Adrenal gland (tissue), 12 donors: ENCODE data around the gene PRKCZ. TPM values are rescaled to one million over a fixed set of nuclear protein-coding genes. Genes with fewer than 3 reads are reported as not detected.
A peak's percentile ranks its signal among the peaks of the same experiment; 100 is the strongest.

Source experiments
- DNase-seq, 7 donors: peaks; one replicate each; pipeline ENCODE4 v3.0.0-alpha.2; 2019 to 2020
- H3K27ac ChIP-seq, 5 donors: fragments of 200-600 bp; sonication (generic) in 4 of 5; 1 replicate in 3 of 5; 2 replicates in 2 of 5; pipeline versions ENCODE4 v1.5.1 to v1.8.0; 2016 to 2020; ENCODE audit warnings: mild to moderate bottlenecking in 1 of 5
- H3K27me3 ChIP-seq: fragments of 200-600 bp; 2 replicates; pipeline ENCODE4 v1.8.0; 2021
- H3K36me3 ChIP-seq, 2 donors: fragments of 200-600 bp; replicated peaks in 1 of 2; 1 replicate in 1 of 2; 2 replicates in 1 of 2; pipeline versions ENCODE4 v1.5.1 to v1.8.0; 2018 to 2022
- H3K4me1 ChIP-seq, 2 donors: fragments of 200-600 bp; replicated peaks in 1 of 2; 1 replicate in 1 of 2; 2 replicates in 1 of 2; pipeline versions ENCODE4 v1.5.1 to v1.8.0; 2018 to 2021
- H3K4me3 ChIP-seq, 4 donors: fragments of 200-600 bp; sonication (generic) in 3 of 4; one replicate each; pipeline ENCODE4 v1.5.1; 2016 to 2018
- H3K9me3 ChIP-seq, 3 donors: fragments of 200-600 bp; sonication (generic) in 1 of 3; replicated peaks in 1 of 3; 1 replicate in 2 of 3; 2 replicates in 1 of 3; pipeline versions ENCODE4 v1.5.1 to v1.8.0; 2016 to 2021
- POLR2A ChIP-seq, 2 donors: fragments of 450-650 bp; IDR thresholded peaks; one replicate each; pipeline ENCODE4 v1.6.1; 2017; ENCODE audit warnings: antibody characterized with exemption in 2 of 2, mild to moderate bottlenecking in 2 of 2, moderate library complexity in 1 of 2
- WGBS, 4 donors: extraction: QIAGEN DNeasy Blood & Tissue Kit in 2 of 4; methylation state at CpG; one replicate each; pipeline versions ENCODE4 v1.1.5 to v1.1.7; 2013 to 2017; 5-methylcytosine and 5-hydroxymethylcytosine counted together
- intact Hi-C, 2 donors: fragments of 100-400 bp; cut with DNase I; formaldehyde crosslinking; loops; one replicate each; pipeline versions ENCODE4 v1.14.1 to v1.15.0; 2022 to 2023
- polyA plus RNA-seq, 3 donors: library from polyadenylated mRNA; stranded (reverse); fragments of 200-250 nt in 2 of 3; fragments of 350-450 nt in 1 of 3; fragmentation: Illumina TruSeq in 1 of 3; extraction: RNeasy Lipid Tissue Mini Kit (QIAGEN cat#74804) in 1 of 3; gene quantifications; one replicate each; pipeline ENCODE4 v1.2.3, GENCODE V29; 2013 to 2014
- total RNA-seq, 9 donors: library from RNA; depleted of rRNA in 4 of 9; stranded (reverse); fragments of >200 nt in 4 of 9; fragments of 120-200 nt in 1 of 9; fragmentation: NEBNext Ultra II Directional in 1 of 9; extraction: Animal tissue kit (Norgen Biotek cat#: 25700) in 1 of 9; gene quantifications; one replicate each; pipeline versions ENCODE4 v1.1.0 to v1.2.4, GENCODE V29; 2013 to 2023
- TF ChIP-seq, protein P1 (sequence below), 6 experiments: fragments of 450-650 bp in 4 of 6; fragments of 200-600 bp in 2 of 6; sonication (generic) in 1 of 6; IDR thresholded peaks; 1 replicate in 5 of 6; 2 replicates in 1 of 6; pipeline versions ENCODE4 v1.5.1 to v1.8.0; 2016 to 2021; ENCODE audit warnings: antibody characterized with exemption in 6 of 6, mild to moderate bottlenecking in 2 of 6, moderate library complexity in 1 of 6
- donor health status: healthy with polysubstance abuse.
- donor health status: Bipolar disorder and iron deficiency.
- donor health status: DM: yes; HTN: yes; CAD: no.
- donor health status: DM: no; HTN: no; CAD: no.
- donor health status: DM: no; HTN: no; CAD: no.
- donor health status: DM: yes; HTN: yes; CAD: no.

Gene PRKCZ
- total and polyA plus RNA-seq, 12 donors = 8.2 to 50.5 (median 25.4) TPM

DNA sequence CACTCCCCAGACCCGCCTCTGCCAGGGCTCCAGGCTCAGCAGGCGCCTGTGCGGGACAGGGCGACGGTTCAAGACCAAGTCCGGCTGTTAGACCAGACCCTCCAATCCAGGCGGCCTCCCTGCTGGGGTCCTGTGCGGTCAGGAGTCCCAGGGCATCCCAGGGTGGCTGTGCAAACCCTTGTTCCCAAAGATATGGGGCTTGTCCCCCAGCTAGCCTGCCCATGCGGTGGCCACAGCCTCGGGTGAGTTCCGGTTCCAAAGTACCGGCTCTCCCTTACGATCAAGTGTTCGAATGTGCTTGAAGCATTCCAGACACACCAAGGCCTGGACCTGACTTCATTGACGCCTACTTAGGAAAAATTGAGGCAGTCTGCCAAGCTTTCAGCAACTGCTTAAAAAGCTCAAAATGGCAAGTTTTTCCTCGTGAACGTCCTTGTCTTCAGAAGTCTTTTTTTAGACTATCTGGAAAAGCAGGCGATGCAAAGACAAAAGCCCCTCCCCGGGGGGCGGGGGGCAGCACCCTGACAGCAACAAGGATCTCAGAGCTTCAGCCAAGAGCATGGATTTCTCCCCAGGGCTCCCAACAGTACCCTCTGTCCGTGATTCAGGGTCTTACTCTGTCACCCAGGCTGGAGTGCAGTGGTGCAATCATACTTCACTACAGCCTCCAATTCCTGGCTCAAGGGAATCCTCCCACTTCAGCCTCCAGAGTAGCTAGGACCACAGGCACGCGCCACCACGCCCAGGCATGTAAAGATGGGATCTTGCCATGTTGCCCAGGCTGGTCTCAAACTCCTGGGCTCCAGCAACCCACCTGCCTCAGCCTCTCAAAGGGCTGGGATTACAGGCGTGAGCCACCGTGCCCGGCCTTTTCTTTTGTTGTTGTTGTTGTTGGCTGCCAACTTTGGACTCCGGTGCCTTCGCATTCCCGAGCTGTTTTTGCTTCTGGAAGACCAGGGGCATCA lies 142.1 kb downstream of the PRKCZ start:
- no peak for TF ChIP-seq POLR2A (IDR thresholded peaks at IDR 0.05)
- TF ChIP-seq, protein P1, sequence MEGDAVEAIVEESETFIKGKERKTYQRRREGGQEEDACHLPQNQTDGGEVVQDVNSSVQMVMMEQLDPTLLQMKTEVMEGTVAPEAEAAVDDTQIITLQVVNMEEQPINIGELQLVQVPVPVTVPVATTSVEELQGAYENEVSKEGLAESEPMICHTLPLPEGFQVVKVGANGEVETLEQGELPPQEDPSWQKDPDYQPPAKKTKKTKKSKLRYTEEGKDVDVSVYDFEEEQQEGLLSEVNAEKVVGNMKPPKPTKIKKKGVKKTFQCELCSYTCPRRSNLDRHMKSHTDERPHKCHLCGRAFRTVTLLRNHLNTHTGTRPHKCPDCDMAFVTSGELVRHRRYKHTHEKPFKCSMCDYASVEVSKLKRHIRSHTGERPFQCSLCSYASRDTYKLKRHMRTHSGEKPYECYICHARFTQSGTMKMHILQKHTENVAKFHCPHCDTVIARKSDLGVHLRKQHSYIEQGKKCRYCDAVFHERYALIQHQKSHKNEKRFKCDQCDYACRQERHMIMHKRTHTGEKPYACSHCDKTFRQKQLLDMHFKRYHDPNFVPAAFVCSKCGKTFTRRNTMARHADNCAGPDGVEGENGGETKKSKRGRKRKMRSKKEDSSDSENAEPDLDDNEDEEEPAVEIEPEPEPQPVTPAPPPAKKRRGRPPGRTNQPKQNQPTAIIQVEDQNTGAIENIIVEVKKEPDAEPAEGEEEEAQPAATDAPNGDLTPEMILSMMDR (IDR thresholded peaks at IDR 0.05) = no peak
- WGBS, 4 donors = 47 to 64% (median 59%) methylated on average over 22 to 30 of the region's 30 CpGs
- intact Hi-C loops = loop anchor here in 1 of 2 donors (10.0 kb wide), 1 partner anchor 352 kb away; no protein-coding TSS in a partner anchor
- peak overlapping the region; percentile 19 to 97 (median 61) for H3K27ac ChIP-seq
- H3K4me1 ChIP-seq = peaks cover 14 to 52% of the 10 kb centered on the region in 2 donors
- H3K36me3 ChIP-seq = no peaks in the 10 kb centered on the region
- no peaks in the 10 kb centered on the region for H3K27me3 ChIP-seq
- H3K4me3 ChIP-seq = no peak overlapping the region
- DNase-seq = peak in 3 of 7 donors; percentile 51 to 66 (median 52)
- H3K9me3 ChIP-seq = no peaks in the 10 kb centered on the region

GRCh38 chr1:2193514-2194281 lies 143.5 kb downstream of the PRKCZ start:
- Histone ChIP-seq H3K27me3 (no peaks in the 10 kb centered on the region), H3K9me3 (no peaks in the 10 kb centered on the region), H3K36me3 (no peaks in the 10 kb centered on the region), H3K4me3 (peak overlapping the region in 2 of 4 donors; percentile 11 to 84), H3K4me1 (peaks cover 14 to 53% of the 10 kb centered on the region in 2 donors), H3K27ac (peak overlapping the region in 4 of 5 donors; percentile 14 to 97 (median 80))
- WGBS, 4 donors = 33 to 60% (median 55%) methylated on average over 14 to 44 of the region's 44 CpGs
- DNase-seq = no peak
- intact Hi-C loops = loop anchor here in 1 of 2 donors (10.0 kb wide), 1 partner anchor 351 kb away; no protein-coding TSS in a partner anchor
- no peak for TF ChIP-seq POLR2A (IDR thresholded peaks at IDR 0.05)
- TF ChIP-seq, protein P1 (IDR thresholded peaks at IDR 0.05) = no peak

DNA sequence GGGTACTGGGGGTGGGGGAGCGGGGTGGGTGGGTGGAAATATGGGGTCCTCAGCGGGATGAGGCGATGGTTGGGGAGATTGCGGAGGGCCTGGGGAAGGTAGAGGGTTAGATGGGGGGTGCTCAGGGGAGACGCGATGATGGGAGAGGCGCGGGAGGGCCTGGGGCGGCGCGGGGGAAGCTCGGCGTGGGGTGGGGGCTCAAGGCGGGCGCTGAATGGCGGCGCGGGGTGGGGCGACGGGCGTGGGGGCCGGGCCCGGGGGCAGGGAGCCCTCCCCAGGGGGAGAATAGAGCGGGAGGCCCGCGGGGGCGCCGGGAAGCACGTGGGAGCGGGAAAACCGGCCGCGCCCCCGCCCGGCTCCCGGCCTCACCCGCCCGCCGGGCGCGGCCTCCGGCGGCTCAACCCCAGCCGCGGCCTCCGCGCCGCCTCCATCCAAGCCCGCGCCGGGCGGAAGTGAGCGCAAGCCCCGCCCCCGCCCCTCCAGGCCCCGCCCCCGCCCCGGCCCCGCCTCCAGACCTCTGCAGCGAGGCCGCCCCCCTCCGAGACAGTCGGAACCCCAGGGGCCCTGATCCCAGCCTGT lies 144.2 kb downstream of the PRKCZ start, which contains the start of gene FAAP20:
TSS of gene FAAP20 (minus strand) at position 454 of the 579 bp plus-strand sequence. CDS start at position 431, 23 bp downstream.
- peaks cover 14 to 53% of the 10 kb centered on the region in 2 donors for H3K4me1 ChIP-seq
- intact Hi-C loops = loop anchor here in 1 of 2 donors (10.0 kb wide), 1 partner anchor 350 kb away; no protein-coding TSS in a partner anchor

More for the DNA sequence above, 144.2 kb downstream of the PRKCZ start, which contains the start of gene FAAP20:
- Histone ChIP-seq H3K4me3 (peak within 1 kb of the TSS; percentile 11 to 84 (median 30)), H3K36me3 (no peaks in the 10 kb centered on the region), H3K27me3 (no peaks in the 10 kb centered on the region), H3K27ac (peak within 1 kb of the TSS; percentile 8 to 97 (median 87)), H3K9me3 (no peaks in the 10 kb centered on the region)
- WGBS, 4 donors = 2 to 3% (median 3%) methylated on average over 5 to 50 of the region's 63 CpGs; no CpG with 5 or more reads in 1 of the 4 donors
- DNase-seq = peak in 1 of 7 donors; percentile 73
- TF ChIP-seq POLR2A (IDR thresholded peaks at IDR 0.05) = peak in 1 of 2 donors; percentile 46
- TF ChIP-seq, protein P1 (IDR thresholded peaks at IDR 0.05) = no peak
